Measurements from ENCODE around the gene LIG1.

The LIG1 gene

DNA sequence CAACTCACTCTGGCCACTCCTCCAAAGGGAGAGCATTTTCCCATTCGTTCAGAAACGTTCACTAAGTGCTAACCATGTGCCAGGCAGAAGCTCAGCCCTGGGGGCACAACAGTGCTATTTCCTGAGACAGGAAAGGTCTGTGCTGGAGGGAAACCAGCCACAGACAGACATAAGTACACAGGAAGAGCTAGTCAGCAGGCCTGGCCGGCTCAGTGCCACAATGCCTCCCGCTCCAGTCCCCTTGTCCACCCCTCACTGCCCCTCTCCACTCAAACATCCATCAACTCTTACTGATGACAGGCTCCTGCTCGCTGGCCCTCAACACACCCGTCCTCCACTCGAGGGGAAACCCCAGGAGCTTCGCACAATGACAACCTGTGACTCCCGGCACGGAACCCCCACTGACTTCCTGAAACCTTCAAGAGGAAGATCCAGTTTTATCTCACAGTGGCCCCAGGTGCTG is 48.2 kb downstream of the LIG1 start:
- H3K4me3 ChIP-seq (ENCODE audit: low read length), result no peak overlapping the region
- TF ChIP-seq ZNF274 (IDR thresholded peaks at IDR 0.05; ENCODE audit: low read depth, low read length), result no peak

DNA sequence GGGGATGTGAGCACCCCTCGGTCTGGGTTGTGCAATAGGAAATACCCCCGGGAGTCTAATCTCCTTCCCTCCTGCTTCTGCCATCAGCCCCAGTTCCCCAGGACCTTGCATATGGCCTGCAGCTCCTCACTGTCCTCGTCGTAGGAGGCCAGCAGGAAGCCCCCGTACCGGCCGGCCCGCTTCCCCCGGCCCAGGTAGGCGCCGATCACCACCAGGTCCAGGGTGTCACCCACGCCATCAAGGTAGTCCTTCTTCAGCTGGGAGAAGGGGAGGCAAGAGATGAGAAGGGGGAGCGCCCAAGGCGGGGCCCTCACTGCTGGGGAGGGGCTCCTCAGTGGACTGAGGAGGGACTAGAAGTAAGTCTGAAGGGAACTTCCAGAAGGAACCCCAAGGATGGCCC is 49.1 kb downstream of the LIG1 start:
- H3K4me3 ChIP-seq (ENCODE audit: low read length), result no peak overlapping the region
- TF ChIP-seq ZNF274 (IDR thresholded peaks at IDR 0.05; ENCODE audit: low read depth, low read length), result no peak

DNA sequence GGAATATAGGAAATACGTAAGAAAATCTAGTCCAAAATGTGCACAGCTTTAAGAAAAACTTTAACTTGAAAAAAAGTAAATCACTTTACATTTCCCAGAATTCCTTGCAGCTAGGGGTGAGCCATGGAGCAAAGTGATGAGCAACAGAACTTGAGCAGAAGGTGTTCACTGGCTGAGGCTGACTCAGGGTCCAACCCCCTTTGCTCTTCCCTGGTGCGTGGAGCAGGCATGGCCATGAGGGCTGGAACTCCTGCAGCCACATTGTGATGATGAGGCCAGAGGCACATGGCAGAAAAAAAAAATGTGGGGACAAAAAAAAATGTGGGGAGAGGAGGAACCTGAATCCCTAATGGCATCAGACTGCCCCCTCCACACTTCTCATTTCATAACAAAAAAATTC is 49.6 kb downstream of the LIG1 start:
- no peak for TF ChIP-seq ZNF274 (IDR thresholded peaks at IDR 0.05; ENCODE audit: low read depth, low read length)
- no peak overlapping the region for H3K4me3 ChIP-seq (ENCODE audit: low read length)

DNA sequence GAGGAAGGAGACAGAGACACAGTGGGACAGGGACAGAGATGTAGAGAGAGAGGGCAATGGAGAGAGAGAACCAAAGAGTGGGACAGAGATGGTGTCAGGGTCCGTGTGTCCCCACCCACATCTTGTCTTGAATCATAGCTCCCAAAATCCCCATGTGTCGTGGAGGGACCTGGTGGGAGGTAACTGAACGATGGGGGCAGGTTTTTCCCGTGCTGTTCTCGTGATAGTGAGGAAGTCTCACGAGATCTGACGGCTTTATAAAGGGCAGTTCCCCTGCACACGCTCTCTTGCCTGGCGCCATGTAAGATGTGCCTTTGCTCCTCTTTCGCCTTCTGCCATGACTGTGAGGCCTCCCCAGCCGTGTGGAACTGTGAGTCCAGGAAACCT is 52.0 kb downstream of the LIG1 start:
- no peak for TF ChIP-seq ZNF274 (IDR thresholded peaks at IDR 0.05; ENCODE audit: low read depth, low read length)
- H3K4me3 ChIP-seq (ENCODE audit: low read length), result no peak overlapping the region

DNA sequence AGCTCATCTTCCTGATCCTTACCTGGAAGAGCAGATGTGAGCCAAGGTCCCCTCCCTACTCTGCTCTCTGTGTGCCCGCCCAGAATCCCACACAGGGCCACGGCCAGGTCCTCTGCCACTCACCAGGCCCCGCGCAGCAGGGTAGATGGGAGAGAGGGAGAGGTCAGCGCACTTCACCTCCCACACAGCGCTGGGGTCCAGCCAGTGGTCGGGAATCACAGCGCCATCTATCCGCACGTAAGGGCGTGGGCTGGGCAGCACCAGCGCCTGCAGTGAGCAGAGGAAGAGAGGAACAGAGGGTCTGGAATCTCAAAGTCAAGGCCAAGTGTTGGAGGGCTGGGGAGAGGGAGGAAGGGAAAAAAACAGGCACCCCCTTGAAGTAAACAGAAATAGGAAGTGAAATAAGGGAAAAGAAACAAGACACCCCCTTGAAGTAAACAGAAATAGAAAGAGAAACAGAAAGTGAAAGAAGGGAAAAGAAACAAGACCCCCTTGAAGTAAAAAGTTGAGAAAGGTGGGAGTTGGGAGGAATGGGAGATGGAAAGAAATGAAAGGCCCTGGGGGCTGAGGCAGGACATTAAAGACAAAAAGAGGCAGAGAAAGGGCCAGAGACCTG is 52.5 kb downstream of the LIG1 start:
- no peak for TF ChIP-seq ZNF274 (IDR thresholded peaks at IDR 0.05; ENCODE audit: low read depth, low read length)
- H3K4me3 ChIP-seq (ENCODE audit: low read length), result no peak overlapping the region

DNA sequence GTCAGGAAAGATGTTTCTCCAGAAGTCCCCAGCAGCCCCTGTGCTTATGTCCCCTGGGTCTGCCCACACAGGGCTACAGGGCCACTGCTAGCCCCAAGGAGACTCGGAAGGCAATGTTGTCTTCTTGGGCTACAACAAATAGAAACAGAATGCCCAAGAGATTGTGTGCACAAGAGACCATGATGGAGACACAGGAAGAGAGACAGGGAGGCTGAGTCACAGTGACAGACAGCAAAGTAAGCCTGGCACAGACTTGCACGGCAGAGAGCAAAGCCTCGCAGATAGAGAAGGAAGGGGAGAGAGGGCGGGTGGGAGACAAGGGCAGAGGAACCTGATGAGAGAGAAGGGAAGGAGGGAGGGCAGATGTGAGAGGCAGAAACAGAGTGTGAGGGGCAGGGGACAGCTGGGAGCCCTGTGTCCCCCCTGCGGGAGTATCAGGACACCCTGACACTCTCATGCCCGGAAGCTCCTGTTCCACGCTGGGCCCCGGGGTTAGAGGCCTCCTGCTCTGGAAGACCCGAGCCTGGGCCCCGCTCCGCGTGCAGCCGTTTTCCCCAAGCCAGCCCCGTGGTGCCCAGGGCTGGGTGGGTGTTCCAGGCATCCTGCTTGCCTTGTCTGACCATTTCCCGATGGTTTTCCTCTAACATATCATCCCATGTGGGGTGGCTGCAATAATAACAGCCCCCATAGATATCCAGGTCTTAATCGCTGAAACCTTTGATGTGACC is 56.8 kb downstream of the LIG1 start:
- H3K4me3 ChIP-seq (ENCODE audit: low read length), result no peak overlapping the region
- no peak for TF ChIP-seq ZNF274 (IDR thresholded peaks at IDR 0.05; ENCODE audit: low read depth, low read length)

DNA sequence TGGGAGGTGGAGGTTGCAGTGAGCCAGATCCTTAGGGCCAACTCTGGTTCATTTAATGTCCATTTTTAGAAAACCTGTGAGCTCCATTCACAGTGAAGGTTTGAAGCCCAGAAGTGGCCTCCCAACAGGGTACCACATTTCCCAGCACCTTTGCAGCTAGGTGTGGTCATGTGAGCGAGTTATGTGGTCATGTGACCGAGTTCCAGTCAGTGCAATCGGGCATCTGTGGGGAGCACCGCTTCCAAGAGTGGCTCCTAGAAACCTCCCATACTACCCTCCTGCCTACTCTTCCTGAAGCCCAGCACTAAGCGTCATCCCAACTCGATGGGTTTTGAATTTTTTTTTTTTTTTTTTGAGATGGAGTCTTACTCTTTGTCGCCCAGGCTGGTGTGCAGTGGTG is 58.9 kb downstream of the LIG1 start:
- no peak for TF ChIP-seq ZNF274 (IDR thresholded peaks at IDR 0.05; ENCODE audit: low read depth, low read length)
- H3K4me3 ChIP-seq (ENCODE audit: low read length), result no peak overlapping the region

DNA sequence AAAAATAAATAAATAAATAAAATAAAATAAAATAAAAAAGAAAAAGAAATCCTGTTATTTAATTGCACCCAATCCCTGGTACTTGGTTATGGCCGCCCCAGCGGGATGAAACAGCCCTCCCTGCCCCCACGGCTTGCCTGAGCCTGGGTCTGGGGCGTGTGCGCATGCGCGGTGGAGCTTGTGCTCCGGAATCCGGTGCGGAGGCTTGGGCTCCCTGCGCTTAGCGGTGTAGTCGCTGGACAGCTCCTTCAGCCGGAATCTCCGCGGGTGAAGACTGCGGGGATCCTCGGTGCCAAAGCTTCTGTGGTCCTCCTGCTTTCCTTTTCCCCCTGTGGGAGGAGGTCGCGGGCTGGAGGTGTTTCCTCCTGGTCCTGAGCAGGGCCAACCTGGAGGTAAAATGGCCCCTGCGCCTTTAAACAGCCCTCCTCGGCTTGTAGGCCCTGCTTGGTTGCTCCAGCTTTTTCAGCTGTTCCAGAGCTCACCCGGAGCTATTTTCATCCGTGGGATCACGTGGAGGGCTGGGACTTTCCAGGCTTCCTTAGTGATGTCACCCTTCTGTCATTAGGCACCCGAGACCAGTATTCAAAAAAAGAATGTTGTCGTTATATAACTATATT is 59.7 kb downstream of the LIG1 start, which contains the start of gene PLA2G4C:
Gene PLA2G4C, minus strand, starts transcription at position 468 of the 617 bp plus-strand sequence. CDS start 4,288 bp downstream, outside the sequence.
- TF ChIP-seq ZNF274 (IDR thresholded peaks at IDR 0.05; ENCODE audit: low read depth, low read length), result no peak
- peak within 1 kb of the TSS; percentile 50 for H3K4me3 ChIP-seq (ENCODE audit: low read length)

DNA sequence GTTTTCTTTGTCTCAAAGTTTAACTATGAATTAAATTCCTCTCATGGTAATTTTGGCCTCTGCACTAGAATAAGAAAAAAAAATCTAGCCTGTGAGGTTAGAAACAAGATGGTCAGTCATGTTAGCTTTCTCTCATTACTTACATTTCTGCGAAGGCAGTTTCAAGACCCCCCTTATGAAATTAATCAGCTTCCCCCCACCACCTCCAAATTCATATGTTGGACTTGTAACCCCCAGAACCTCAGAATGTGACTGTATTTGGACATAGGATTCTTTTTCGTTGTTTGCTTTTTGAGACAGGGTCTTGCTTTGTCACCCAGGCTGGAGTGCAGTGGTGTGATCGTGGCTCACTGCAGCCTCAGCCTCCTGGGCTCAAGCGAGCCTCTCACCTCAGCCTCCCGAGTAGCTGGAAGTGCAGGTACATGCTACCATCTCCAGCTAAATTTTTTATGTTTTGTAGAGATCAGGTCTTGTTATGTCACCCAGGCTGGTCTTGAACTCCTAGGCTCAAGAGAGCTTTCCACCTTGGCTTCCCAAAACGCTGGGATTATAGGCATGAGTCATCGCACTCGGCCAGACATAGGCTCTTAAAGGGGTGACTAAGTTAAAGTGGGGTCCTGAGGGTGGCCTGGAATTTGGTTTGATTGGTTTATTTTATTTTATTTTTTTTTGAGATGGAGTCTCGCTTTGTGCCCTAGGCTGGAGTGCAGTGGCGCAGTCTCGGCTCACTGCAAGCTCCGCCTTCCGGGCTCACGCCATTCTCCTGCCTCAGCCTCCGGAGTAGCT is 61.0 kb downstream of the LIG1 start:
- no peak overlapping the region for H3K4me3 ChIP-seq (ENCODE audit: low read length)
- no peak for TF ChIP-seq ZNF274 (IDR thresholded peaks at IDR 0.05; ENCODE audit: low read depth, low read length)

DNA sequence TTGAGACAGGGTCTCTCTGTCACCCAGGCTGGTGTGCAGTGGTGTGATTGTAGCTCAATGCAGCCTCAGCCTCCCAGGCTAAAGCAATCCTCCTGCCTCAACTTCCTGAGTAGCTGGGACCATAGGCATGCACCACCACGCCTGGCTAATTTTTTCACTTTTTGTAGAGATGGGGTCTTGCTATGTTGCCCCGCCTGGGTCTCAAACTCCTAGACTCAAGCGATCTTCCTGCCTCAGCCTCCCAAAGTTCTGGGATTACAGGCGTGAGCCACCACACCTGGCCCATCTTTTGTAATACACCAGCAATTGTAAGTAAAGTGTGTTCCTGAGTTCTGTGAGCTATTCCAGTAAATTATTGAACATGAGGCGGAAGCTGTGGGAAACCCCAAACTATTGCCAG is 66.2 kb downstream of the LIG1 start:
- H3K4me3 ChIP-seq (ENCODE audit: low read length), result no peak overlapping the region
- TF ChIP-seq ZNF274 (IDR thresholded peaks at IDR 0.05; ENCODE audit: low read depth, low read length), result no peak

DNA sequence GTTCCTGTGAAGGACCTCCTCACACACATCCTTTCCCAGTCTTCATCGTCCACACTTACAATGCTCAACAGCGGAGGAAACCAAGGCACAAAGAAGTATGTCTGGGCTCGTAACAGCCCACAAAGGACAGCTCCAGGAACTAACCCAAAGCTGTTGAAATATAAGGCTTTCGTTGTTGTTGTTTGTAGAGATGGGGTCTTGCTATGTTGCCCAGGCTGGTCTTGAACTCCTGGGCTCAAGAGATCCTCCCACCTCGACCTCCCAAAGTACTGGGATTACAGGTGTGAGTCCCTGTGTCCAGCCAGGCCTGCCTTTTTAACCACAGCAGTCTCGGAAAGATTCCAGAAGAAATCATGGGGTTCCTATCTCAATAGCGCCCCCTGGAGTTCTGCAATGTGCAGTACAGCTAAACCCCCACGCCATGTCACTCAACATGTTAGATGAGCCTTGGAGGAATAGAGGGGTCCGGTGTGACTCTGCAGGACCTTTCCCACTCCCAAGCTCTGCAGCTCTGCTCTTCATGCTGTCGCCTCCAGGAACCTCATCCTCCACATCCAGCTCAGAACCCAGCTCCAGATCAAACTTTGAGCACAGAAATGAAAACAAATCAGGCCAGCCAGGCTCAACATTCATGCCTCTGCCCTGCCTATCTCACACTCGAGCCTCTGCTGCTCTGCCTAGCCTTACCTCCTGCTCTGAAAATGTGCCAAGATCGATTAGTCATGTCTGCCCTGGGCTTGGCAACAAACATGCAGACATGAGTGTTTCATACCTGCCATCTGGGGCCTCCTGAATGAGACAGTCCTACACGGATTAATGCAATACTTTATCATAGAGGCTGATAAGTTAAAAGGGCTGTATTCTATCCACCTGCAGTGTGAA is 67.0 kb downstream of the LIG1 start:
- TF ChIP-seq ZNF274 (IDR thresholded peaks at IDR 0.05; ENCODE audit: low read depth, low read length), result no peak
- H3K4me3 ChIP-seq (ENCODE audit: low read length), result no peak overlapping the region

DNA sequence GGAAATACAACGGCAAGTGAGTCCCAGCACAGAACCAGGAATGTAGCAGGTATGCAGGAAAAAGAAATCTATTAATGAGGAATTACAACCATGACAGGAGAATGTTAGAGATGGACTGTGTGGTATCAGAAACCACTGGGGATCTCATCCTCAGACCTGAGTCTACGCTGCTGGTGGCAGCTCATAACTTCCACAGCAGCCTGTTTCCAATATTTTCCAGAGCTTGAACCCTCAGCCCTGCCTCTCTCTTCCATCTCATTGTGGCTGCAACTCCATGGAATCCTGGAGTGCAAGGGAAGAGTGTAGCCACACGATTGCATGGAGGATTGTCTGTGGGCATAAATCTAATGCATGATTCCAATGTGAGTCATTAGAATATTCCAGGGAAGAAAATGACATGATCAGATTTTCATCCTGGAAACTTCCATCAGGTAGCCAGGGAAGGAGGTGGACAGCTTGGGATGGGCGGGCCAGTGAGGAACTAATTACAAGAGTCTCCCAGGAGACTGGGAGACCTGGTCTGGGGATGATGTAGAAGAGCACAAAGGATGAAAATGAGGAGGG is 74.5 kb downstream of the LIG1 start:
- TF ChIP-seq ZNF274 (IDR thresholded peaks at IDR 0.05; ENCODE audit: low read depth, low read length), result no peak
- H3K4me3 ChIP-seq (ENCODE audit: low read length), result no peak overlapping the region

DNA sequence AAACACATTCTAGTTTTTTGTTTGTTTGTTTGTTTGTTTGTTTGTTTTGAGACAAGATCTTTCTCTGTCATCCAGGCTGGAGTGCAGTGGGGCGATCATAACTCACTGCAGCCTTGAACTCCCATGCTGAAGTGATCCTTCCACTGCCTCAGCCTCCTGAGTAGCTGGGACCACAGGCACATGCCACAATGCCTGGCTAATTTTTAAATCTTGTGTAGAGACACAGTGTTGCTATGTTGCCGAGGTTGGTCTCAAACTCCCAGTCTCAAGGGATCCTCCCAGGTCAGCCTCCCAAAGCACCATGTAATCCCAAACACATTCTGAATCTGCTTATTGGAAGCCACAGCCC is 75.3 kb downstream of the LIG1 start:
- TF ChIP-seq ZNF274 (IDR thresholded peaks at IDR 0.05; ENCODE audit: low read depth, low read length), result no peak
- no peak overlapping the region for H3K4me3 ChIP-seq (ENCODE audit: low read length)

All from GM08714 (cell line).